KMS-11 (cell line): ENCODE results near the gene DOCK10.

Experiments
- H2AFZ ChIP-seq: fragments of 200-600 bp; sonication (generic); 2 replicates; pipeline ENCODE4 v1.6.1; 2016; ENCODE audit warnings: antibody characterized with exemption, mixed run types, low read depth
- H3K27ac ChIP-seq: fragments of 200-600 bp; sonication (generic); 2 replicates; pipeline ENCODE4 v1.6.1; 2016; ENCODE audit warnings: mild to moderate bottlenecking, mixed run types
- H3K27me3 ChIP-seq: fragments of 200-600 bp; sonication (generic); 2 replicates; pipeline ENCODE4 v1.6.1; 2017; ENCODE audit warnings: mild to moderate bottlenecking, low read depth, mixed run types, moderate library complexity; ENCODE audit not compliant: insufficient read depth
- H3K36me3 ChIP-seq: fragments of 200-600 bp; sonication (generic); 2 replicates; pipeline ENCODE4 v1.6.1; 2017; ENCODE audit warnings: mild to moderate bottlenecking, mixed run types; ENCODE audit not compliant: insufficient read depth
- H3K4me1 ChIP-seq: fragments of 200-600 bp; sonication (generic); 2 replicates; pipeline ENCODE4 v1.6.1; 2016; ENCODE audit warnings: mild to moderate bottlenecking, low read depth, mixed run types; ENCODE audit not compliant: poor library complexity, severe bottlenecking
- H3K4me2 ChIP-seq: fragments of 200-600 bp; sonication (generic); 2 replicates; pipeline ENCODE4 v1.7.0; 2016; ENCODE audit warnings: mild to moderate bottlenecking, mixed run types
- H3K4me3 ChIP-seq: fragments of 200-600 bp; sonication (generic); IDR thresholded peaks from 2 replicates; pipeline ENCODE4 v1.6.1; 2017; ENCODE audit warnings: low read depth, low read length, mixed read lengths; ENCODE audit not compliant: insufficient read depth
- H3K79me2 ChIP-seq: fragments of 200-600 bp; sonication (generic); 2 replicates; pipeline ENCODE4 v1.6.1; 2016; ENCODE audit warnings: low read depth, mixed run types; ENCODE audit not compliant: insufficient read depth
- H3K9ac ChIP-seq: fragments of 200-600 bp; sonication (generic); 2 replicates; pipeline ENCODE4 v1.6.1; 2016; ENCODE audit warnings: mild to moderate bottlenecking, mixed run types
- H4K20me1 ChIP-seq: fragments of 200-600 bp; sonication (generic); 2 replicates; pipeline ENCODE4 v1.6.1; 2016; ENCODE audit warnings: mild to moderate bottlenecking, mixed run types; ENCODE audit not compliant: insufficient read depth
- TF ChIP-seq, protein P1 (sequence below): fragments of 200-600 bp; sonication (generic); conservative IDR thresholded peaks from 2 replicates; pipeline ENCODE4 v1.6.1; 2017; ENCODE audit warnings: low read depth, mild to moderate bottlenecking, antibody characterized with exemption, low read length, moderate library complexity, mixed read lengths

The DOCK10 gene

DNA sequence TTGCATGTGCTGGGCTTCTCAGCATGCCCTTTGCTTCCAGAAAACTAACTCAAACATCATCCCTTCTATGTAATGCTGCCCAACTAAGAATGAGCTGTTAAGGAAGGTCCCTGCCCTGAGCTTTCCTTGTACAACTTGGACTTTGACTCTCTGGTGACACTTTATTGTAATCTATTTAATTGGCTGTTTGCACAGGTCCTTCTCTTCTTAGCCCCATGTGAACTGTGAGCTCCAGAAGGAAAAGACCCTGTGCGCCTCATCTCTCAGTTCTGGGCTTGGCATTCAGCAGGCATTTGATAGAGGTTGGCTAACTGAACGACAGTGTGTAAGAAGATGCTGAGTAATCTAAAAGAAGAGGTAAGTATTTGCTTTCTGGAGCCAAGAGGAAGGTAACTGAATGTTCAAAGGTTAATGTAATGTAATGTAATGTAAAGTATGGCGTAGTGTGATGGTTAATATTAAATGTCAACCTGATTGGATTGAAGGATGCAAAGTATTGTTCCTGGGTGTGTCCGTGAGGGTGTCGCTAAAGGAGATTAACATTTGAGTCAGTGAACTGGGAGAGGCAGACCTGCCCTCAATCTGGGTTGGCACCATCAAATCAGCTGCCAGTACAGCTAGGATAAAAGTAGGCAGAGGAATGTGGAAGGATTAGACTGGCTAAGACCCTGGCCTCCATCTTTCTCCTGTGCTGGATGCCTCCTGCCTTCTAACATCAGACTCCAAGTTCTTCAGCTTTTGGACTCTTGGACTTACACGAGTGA, 265.3 kb downstream of the DOCK10 start:
- Histone ChIP-seq H3K4me3 (no peak overlapping the region), H2AFZ (no peak overlapping the region), H4K20me1 (no peaks in the 10 kb centered on the region), H3K4me2 (no peak overlapping the region), H3K9ac (no peak overlapping the region), H3K27me3 (no peaks in the 10 kb centered on the region), H3K4me1 (no peaks in the 10 kb centered on the region), H3K36me3 (no peaks in the 10 kb centered on the region), H3K27ac (no peak overlapping the region), H3K79me2 (no peaks in the 10 kb centered on the region)
- TF ChIP-seq, protein P1, sequence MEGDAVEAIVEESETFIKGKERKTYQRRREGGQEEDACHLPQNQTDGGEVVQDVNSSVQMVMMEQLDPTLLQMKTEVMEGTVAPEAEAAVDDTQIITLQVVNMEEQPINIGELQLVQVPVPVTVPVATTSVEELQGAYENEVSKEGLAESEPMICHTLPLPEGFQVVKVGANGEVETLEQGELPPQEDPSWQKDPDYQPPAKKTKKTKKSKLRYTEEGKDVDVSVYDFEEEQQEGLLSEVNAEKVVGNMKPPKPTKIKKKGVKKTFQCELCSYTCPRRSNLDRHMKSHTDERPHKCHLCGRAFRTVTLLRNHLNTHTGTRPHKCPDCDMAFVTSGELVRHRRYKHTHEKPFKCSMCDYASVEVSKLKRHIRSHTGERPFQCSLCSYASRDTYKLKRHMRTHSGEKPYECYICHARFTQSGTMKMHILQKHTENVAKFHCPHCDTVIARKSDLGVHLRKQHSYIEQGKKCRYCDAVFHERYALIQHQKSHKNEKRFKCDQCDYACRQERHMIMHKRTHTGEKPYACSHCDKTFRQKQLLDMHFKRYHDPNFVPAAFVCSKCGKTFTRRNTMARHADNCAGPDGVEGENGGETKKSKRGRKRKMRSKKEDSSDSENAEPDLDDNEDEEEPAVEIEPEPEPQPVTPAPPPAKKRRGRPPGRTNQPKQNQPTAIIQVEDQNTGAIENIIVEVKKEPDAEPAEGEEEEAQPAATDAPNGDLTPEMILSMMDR = no peak

DNA sequence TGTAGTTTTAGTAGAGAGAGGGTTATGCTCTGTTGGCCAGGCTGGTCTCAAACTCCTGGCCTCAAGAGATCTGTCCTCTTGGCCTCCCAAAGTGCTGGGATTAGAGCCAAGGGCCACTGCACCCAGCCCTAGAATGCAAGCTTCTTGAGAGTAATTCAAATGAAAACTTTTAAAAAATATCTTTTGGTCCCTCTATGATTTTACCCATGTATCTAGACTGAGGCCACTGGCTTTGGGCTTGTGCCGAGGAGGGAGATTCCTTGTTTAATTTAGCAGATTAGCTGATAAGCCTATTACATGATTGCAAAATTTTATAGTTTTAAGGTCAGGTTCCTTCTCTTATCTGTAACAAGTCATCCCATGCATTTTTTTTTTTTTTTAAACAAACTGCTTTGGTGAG, 266.6 kb downstream of the DOCK10 start:
- Histone ChIP-seq H3K4me1 (no peaks in the 10 kb centered on the region), H4K20me1 (no peaks in the 10 kb centered on the region), H3K36me3 (no peaks in the 10 kb centered on the region), H3K27ac (no peak overlapping the region), H3K4me3 (no peak overlapping the region), H3K4me2 (no peak overlapping the region), H3K27me3 (no peaks in the 10 kb centered on the region), H2AFZ (no peak overlapping the region), H3K79me2 (no peaks in the 10 kb centered on the region), H3K9ac (no peak overlapping the region)
- TF ChIP-seq, protein P1 = no peak

DNA sequence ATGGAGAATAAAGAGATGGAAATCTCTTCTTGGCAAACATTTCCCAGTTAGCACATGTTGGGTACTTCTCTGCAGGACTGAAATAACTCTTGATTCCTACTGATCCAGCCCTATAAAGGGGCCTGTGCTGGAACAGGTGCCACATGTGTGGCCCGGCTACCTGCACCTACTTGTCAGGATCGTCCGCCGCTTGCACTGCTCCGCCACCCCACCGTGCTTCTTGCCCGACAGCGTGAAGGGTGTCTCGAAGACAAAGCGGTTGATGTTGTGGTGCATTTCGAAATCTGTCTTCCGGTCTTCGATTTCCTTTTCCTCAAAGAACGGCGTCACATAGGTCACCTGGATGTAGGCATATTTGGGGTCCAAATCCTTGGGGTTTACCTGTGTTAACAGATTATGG, 267.5 kb downstream of the DOCK10 start:
- H3K79me2 ChIP-seq = no peaks in the 10 kb centered on the region
- no peak overlapping the region for H2AFZ ChIP-seq
- H4K20me1 ChIP-seq = no peaks in the 10 kb centered on the region
- no peaks in the 10 kb centered on the region for H3K4me1 ChIP-seq
- no peaks in the 10 kb centered on the region for H3K27me3 ChIP-seq
- no peak overlapping the region for H3K4me2 ChIP-seq
- TF ChIP-seq, protein P1 = no peak
- H3K36me3 ChIP-seq = no peaks in the 10 kb centered on the region
- no peak overlapping the region for H3K4me3 ChIP-seq
- no peak overlapping the region for H3K9ac ChIP-seq
- no peak overlapping the region for H3K27ac ChIP-seq

DNA sequence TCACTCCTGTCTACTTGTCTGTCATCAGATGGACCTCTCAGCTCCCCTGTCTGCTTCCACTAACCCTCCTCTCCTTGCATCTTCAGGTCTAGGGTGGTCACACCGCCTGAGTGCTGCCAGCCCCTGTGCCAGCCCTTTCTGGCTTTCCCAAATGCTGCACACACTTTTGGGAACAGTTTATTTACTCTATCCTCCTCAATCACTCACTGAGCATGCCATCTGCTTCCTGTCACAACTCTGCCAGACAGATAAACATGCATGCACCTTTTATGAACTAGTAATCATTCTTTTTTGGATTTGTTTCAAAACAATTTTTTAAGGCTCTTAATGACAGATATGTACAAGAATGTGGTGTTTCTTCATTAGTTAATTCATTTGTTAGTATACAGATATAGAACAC, 269.8 kb downstream of the DOCK10 start:
- H3K36me3 ChIP-seq = no peaks in the 10 kb centered on the region
- H4K20me1 ChIP-seq = no peaks in the 10 kb centered on the region
- no peak overlapping the region for H2AFZ ChIP-seq
- H3K27ac ChIP-seq = no peak overlapping the region
- no peaks in the 10 kb centered on the region for H3K27me3 ChIP-seq
- H3K4me2 ChIP-seq = no peak overlapping the region
- no peak overlapping the region for H3K4me3 ChIP-seq
- TF ChIP-seq, protein P1 = no peak
- no peaks in the 10 kb centered on the region for H3K4me1 ChIP-seq
- no peaks in the 10 kb centered on the region for H3K79me2 ChIP-seq
- no peak overlapping the region for H3K9ac ChIP-seq
